RCC 7860 (cell line): Measurements from ENCODE around the gene KHDC4.

Experiments used
- DNase-seq: peaks from one replicate; pipeline ENCODE4 v3.0.0-alpha.2; 2015; ENCODE audit warnings: low spot score
- FAIRE-seq: peaks from 2 replicates; lab custom pipeline; 2012; peaks lifted over from hg19 to GRCh38; lab: Jason Lieb, UNC

KHDC4 gene

GRCh38 chr1:155970531-155971167 is 36.4 kb upstream of the KHDC4 start:
- FAIRE-seq (peak; percentile 52), DNase-seq (peak; percentile 77)

- no peak for FAIRE-seq
- no peak for DNase-seq
Measured at GRCh38 chr1:155969377-155969791, 35.2 kb upstream of the KHDC4 start.

GRCh38 chr1:155968670-155969069 is 34.5 kb upstream of the KHDC4 start:
- DNase-seq, result no peak
- FAIRE-seq, result no peak

- FAIRE-seq (no peak), DNase-seq (no peak)
Measured at GRCh38 chr1:155968051-155968400, 33.8 kb upstream of the KHDC4 start.

GRCh38 chr1:155967341-155968050 is 33.3 kb upstream of the KHDC4 start:
- DNase-seq (no peak), FAIRE-seq (no peak)

GRCh38 chr1:155966750-155967149 is 32.5 kb upstream of the KHDC4 start:
- no peak for FAIRE-seq
- DNase-seq, result no peak

- no peak for DNase-seq
- FAIRE-seq, result no peak
Measured at GRCh38 chr1:155966135-155966534, 31.9 kb upstream of the KHDC4 start.

GRCh38 chr1:155964193-155964592 is 30.0 kb upstream of the KHDC4 start:
- FAIRE-seq (no peak), DNase-seq (no peak)

- FAIRE-seq (peak; percentile 31), DNase-seq (peak; percentile 63)
Measured at GRCh38 chr1:155962599-155963211, 28.5 kb upstream of the KHDC4 start.

- FAIRE-seq, result peak; percentile 93
- peak; percentile 97 for DNase-seq
Measured at GRCh38 chr1:155961937-155962336, 27.7 kb upstream of the KHDC4 start.

- DNase-seq (no peak), FAIRE-seq (no peak)
Measured at GRCh38 chr1:155960081-155960745, 26.0 kb upstream of the KHDC4 start.

- DNase-seq (no peak), FAIRE-seq (no peak)
Measured at GRCh38 chr1:155957411-155957915, 23.2 kb upstream of the KHDC4 start.

- DNase-seq, result no peak
- FAIRE-seq, result no peak
Measured at GRCh38 chr1:155954645-155955044, 20.4 kb upstream of the KHDC4 start.

GRCh38 chr1:155952505-155952890 is 18.3 kb upstream of the KHDC4 start:
- no peak for FAIRE-seq
- DNase-seq, result no peak

GRCh38 chr1:155951753-155952504 is 17.7 kb upstream of the KHDC4 start:
- FAIRE-seq (no peak), DNase-seq (no peak)

- FAIRE-seq (no peak), DNase-seq (no peak)
Measured at GRCh38 chr1:155950829-155951228, 16.6 kb upstream of the KHDC4 start.

- FAIRE-seq, result no peak
- no peak for DNase-seq
Measured at GRCh38 chr1:155947741-155948140, 13.5 kb upstream of the KHDC4 start.

- FAIRE-seq, result no peak
- DNase-seq, result no peak
Measured at GRCh38 chr1:155947292-155947691, 13.1 kb upstream of the KHDC4 start.

GRCh38 chr1:155946633-155947219 is 12.5 kb upstream of the KHDC4 start:
- no peak for FAIRE-seq
- no peak for DNase-seq

- FAIRE-seq (no peak), DNase-seq (no peak)
Measured at GRCh38 chr1:155944444-155944799, 10.2 kb upstream of the KHDC4 start.
